ENCODE results near the gene PERM1.

- TF ChIP-seq, protein P1, sequence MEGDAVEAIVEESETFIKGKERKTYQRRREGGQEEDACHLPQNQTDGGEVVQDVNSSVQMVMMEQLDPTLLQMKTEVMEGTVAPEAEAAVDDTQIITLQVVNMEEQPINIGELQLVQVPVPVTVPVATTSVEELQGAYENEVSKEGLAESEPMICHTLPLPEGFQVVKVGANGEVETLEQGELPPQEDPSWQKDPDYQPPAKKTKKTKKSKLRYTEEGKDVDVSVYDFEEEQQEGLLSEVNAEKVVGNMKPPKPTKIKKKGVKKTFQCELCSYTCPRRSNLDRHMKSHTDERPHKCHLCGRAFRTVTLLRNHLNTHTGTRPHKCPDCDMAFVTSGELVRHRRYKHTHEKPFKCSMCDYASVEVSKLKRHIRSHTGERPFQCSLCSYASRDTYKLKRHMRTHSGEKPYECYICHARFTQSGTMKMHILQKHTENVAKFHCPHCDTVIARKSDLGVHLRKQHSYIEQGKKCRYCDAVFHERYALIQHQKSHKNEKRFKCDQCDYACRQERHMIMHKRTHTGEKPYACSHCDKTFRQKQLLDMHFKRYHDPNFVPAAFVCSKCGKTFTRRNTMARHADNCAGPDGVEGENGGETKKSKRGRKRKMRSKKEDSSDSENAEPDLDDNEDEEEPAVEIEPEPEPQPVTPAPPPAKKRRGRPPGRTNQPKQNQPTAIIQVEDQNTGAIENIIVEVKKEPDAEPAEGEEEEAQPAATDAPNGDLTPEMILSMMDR (optimal IDR thresholded peaks at IDR 0.05 in 1 of 3, IDR thresholded peaks at IDR 0.05 in 1 of 3, conservative IDR thresholded peaks at IDR 0.05 in 1 of 3; ENCODE audit: extremely low read depth in 1 of 3, insufficient read depth in 2 of 3, low read length in 3 of 3) = no peak
- peak; percentile 49 for TF ChIP-seq EZH2 (IDR thresholded peaks at IDR 0.05; ENCODE audit: low read length)
These were observed 22.8 kb downstream of the PERM1 start, which contains the start of gene NOC2L for GRCh38 chr1:958823-959730.

Data from keratinocyte (primary cell).